DMS53 (cell line): Measurements from ENCODE around the gene LRRC3C.
A peak's percentile ranks its signal among the peaks of the same experiment; 100 is the strongest.

Source experiments
- DNase-seq: peaks from one replicate; lab custom pipeline; 2025; lab: John Stamatoyannopoulos, UW

The LRRC3C gene

GRCh38 chr17:39979893-39980350, 52.4 kb downstream of the LRRC3C start:
- DNase-seq, result peak; percentile 60

DNA sequence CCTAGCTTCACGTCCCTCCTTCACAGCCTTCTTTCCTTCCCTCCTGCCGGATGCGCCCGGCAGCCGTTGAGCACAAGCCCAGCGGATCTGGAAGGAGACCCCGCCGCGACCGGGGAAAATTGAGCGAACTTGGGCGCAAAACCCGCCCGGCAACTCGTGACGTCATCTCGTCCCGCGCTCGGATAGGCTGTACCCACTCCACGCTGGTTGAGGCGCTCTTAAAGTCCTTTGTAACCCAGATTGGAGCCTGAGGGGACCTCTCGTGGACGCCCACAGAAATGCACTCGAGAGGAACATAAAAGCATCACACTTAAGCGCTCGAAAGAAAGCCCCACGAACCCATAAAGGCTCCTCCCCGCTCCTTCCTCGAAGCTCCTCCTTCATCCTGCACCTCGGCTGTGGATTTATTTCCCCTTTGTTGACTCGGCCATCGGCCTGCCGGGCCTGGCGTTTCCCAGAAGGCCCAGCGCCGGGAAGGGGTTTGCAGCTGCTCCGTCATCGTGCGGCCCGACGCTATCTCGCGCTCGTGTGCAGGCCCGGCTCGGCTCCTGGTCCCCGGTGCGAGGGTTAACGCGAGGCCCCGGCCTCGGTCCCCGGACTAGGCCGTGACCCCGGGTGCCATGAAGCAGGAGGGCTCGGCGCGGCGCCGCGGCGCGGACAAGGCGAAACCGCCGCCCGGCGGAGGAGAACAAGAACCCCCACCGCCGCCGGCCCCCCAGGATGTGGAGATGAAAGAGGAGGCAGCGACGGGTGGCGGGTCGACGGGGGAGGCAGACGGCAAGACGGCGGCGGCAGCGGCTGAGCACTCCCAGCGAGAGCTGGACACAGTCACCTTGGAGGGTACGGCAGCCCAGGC, 53.0 kb downstream of the LRRC3C start, which contains the start of gene PSMD3:
Gene PSMD3 (plus strand): TSS at position 457 of the 856 bp plus-strand sequence. CDS start 164 bp downstream, at position 621.
- DNase-seq, result peak; percentile 99

DNA sequence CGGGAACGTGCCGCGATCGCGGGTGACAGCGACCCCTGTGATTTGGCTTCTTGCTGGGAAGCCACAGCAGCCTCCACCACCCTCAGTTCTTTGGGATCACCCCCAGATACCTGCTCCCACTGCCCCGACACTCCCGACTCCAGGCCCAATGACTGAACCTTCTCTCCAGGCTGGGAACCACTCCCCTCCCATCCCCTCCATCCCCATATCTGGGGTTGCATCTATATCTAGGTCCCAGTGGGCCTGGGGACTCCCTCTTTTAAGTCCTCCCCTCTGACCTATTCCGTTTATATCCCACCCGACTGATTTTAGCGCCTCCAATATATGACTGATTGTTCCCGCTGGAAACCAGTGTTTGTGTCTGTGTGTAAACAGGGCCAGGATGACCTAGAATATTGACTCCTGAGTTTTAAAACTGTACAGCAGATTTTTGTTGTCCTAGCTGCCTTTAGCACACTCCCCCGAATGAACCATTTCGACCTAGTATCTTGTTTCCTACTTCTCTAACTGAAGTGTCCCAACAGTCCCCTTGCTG, 53.7 kb downstream of the LRRC3C start:
- DNase-seq, result peak; percentile 30

DNA sequence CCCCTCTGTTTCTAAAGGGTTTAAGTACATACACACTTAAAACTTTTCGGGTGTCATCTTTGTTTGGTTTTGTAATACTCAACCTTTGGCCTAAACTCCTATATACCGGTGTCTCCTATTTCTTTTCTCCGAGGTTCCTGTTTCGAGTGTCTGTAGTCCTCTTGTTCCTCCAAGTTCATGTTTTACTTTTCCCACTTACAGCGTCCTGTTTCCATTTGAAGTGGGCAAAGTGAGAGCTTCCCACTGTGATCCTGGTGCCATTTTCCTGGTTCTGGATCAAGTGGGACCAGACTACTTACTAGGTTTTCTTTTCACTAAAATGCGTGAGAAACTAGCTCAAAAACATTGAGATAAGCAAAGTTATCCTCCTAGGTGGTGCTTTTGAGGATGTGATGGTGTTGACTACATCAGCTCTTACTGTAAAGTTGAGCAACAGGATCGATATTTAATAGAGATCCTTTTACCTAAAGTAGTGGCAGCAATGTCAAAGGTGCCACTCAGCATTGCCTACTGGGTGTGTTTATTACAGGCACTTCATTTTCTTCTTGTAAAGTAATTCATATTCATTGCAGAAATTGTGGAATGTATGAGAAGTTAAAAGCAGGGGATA, 54.3 kb downstream of the LRRC3C start:
- no peak for DNase-seq

DNA sequence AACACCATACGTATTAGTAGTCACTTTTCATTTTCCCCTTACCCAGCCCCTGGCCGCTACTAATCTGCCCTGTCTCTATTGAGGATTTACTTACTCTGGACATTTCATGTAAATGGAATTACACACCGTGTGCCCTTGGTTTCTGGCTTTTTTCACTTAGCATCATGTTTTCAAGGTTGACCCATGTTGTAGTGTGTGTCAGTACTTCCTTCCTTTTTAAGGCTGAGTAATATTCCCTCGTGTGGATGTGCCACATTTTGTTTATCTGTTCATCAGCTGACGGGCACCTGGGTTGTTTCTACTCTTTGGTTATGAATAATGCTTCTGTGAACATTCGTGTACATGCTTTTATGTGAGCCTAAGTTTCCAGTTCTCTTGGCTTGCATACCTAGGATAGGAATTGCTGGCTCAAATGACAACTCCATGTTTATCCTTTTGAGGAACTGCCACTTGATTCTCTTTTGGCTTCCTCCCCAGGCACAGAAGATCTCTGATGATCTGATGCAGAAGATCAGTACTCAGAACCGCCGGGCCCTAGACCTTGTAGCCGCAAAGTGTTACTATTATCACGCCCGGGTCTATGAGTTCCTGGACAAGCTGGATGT, 60.8 kb downstream of the LRRC3C start:
- DNase-seq, result no peak

DNA sequence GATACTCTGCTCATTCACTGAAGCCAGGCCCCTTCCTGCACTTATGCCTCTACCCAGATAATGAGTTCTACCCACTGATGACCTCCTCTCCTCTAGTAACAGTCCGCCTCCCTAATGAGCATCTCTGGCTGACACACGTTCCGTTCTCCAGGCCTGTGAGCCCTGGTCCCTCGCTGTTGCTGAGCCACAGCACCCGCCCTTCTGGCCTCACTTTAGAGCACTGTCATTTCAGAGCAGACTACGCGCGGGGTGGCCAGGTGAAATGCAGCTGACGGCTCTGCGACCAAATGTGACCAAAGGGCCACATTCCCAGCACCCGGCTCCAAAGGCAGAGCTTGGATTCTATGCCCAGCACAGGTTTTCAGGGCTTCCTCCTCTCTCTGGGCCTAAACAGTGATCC, 66.9 kb downstream of the LRRC3C start:
- DNase-seq, result no peak
